IMR-90 (cell line): ENCODE measurements around the gene IFNAR2. TPM values are rescaled to one million over a fixed set of nuclear protein-coding genes. Genes with fewer than 3 reads are reported as not detected.

ENCODE experiments used
- ATAC-seq: fragments of 200-7000 bp; cut with Tn5 transposase; 2 replicates; pipeline ENCODE4 v1.9.1; 2020; ENCODE audit warnings: low read depth, mild to moderate bottlenecking, moderate library complexity
- BruUV-seq: library from RNA; stranded (reverse); fragments of 400-500 nt; replicated peaks from 2 replicates; lab custom pipeline; 2021; lab: Mats Ljungman, UMichigan
- CTCF ChIA-PET: fragments of 300-600 bp; formaldehyde crosslinking; extraction: SDS; loops from one replicate; lab custom pipeline; 2021; ENCODE audit warnings: antibody characterized with exemption; lab: Yijun Ruan, JAX
- POLR2A ChIA-PET: fragments of 300-600 bp; sonication (Branson Sonifier 250); formaldehyde crosslinking; loops from one replicate; lab custom pipeline; 2022; ENCODE audit warnings: antibody characterized with exemption; ENCODE audit not compliant: unreplicated experiment; lab: Charles Lee
- DNase-seq: peaks from one replicate; pipeline ENCODE4 v3.0.0; 2013
- H2AFZ ChIP-seq: replicated peaks from 2 replicates; pipeline ENCODE3; 2013; ENCODE audit warnings: low read length, mild to moderate bottlenecking; ENCODE audit not compliant: poor library complexity
- H2AK5ac ChIP-seq: 2 replicates; pipeline ENCODE4 v1.6.1; 2013; ENCODE audit warnings: low read depth, low read length, inconsistent platforms
- H2AK9ac ChIP-seq: replicated peaks from 2 replicates; pipeline ENCODE3; 2013; ENCODE audit warnings: mild to moderate bottlenecking, low read depth, low read length, moderate library complexity; ENCODE audit not compliant: poor library complexity
- H2BK120ac ChIP-seq: 2 replicates; pipeline ENCODE4 v1.6.1; 2013; ENCODE audit warnings: low read depth, low read length, inconsistent platforms
- H2BK15ac ChIP-seq: 3 replicates; pipeline ENCODE4 v1.6.1; 2013; ENCODE audit warnings: low read depth, low read length, inconsistent platforms
- H2BK20ac ChIP-seq: 2 replicates; pipeline ENCODE4 v1.6.1; 2013; ENCODE audit warnings: low read depth, mild to moderate bottlenecking, inconsistent platforms, low read length, moderate library complexity
- H2BK5ac ChIP-seq: 2 replicates; pipeline ENCODE4 v1.6.1; 2013; ENCODE audit warnings: mild to moderate bottlenecking, low read depth, low read length, inconsistent platforms; ENCODE audit not compliant: poor library complexity, severe bottlenecking
- H3K14ac ChIP-seq: replicated peaks from 2 replicates; pipeline ENCODE4 v1.6.1; 2013; ENCODE audit warnings: low read depth, low read length, inconsistent platforms
- H3K18ac ChIP-seq: 2 replicates; pipeline ENCODE4 v1.6.1; 2013; ENCODE audit warnings: low read depth, low read length, control low read depth
- H3K23ac ChIP-seq: 2 replicates; pipeline ENCODE4 v1.6.1; 2013; ENCODE audit warnings: low read depth, low read length, inconsistent platforms
- H3K27ac ChIP-seq: 2 replicates; pipeline ENCODE4 v1.5.1; 2013; ENCODE audit warnings: mild to moderate bottlenecking, control low read depth, low read length; ENCODE audit not compliant: insufficient read depth
- H3K27me3 ChIP-seq: 2 replicates; pipeline ENCODE4 v1.6.1; 2013; ENCODE audit warnings: low read length; ENCODE audit not compliant: control insufficient read depth, insufficient read depth
- H3K36me3 ChIP-seq: 2 replicates; pipeline ENCODE4 v1.6.1; 2013; ENCODE audit warnings: low read length, mixed read lengths; ENCODE audit not compliant: control insufficient read depth, insufficient read depth
- H3K4ac ChIP-seq: 2 replicates; pipeline ENCODE4 v1.6.1; 2013; ENCODE audit warnings: low read depth, low read length, inconsistent platforms
- H3K4me1 ChIP-seq: 2 replicates; pipeline ENCODE4 v1.6.1; 2013; ENCODE audit warnings: low read length, mixed read lengths; ENCODE audit not compliant: control insufficient read depth, insufficient read depth
- H3K4me2 ChIP-seq: 2 replicates; pipeline ENCODE4 v1.6.1; 2013; ENCODE audit warnings: low read depth, mild to moderate bottlenecking, control low read depth, low read length, moderate library complexity
- H3K4me3 ChIP-seq: 2 replicates; pipeline ENCODE4 v1.5.1; 2013; ENCODE audit warnings: low read depth, mild to moderate bottlenecking, control low read depth, low read length, moderate library complexity; ENCODE audit not compliant: insufficient read depth
- H3K56ac ChIP-seq: 2 replicates; pipeline ENCODE4 v1.6.1; 2013; ENCODE audit warnings: low read length, inconsistent platforms; ENCODE audit not compliant: insufficient read depth; ENCODE audit errors: extremely low read depth
- H3K79me1 ChIP-seq, 2 experiments: 2 replicates each; pipeline ENCODE4 v1.6.1; 2013; ENCODE audit warnings: low read length in 2 of 2, inconsistent platforms in 1 of 2, low read depth in 1 of 2
- H3K9ac ChIP-seq: 2 replicates; pipeline ENCODE4 v1.6.1; 2013; ENCODE audit warnings: low read depth, low read length, control low read depth
- H3K9me1 ChIP-seq: 2 replicates; pipeline ENCODE4 v1.6.1; 2013; ENCODE audit warnings: low read length, inconsistent platforms; ENCODE audit not compliant: insufficient read depth
- H3K9me3 ChIP-seq: 2 replicates; pipeline ENCODE4 v1.6.1; 2013; ENCODE audit warnings: low read length; ENCODE audit not compliant: control insufficient read depth, insufficient read depth
- H4K20me1 ChIP-seq: 2 replicates; pipeline ENCODE4 v1.6.1; 2013; ENCODE audit warnings: low read length, inconsistent platforms; ENCODE audit not compliant: insufficient read depth
- H4K5ac ChIP-seq: 2 replicates; pipeline ENCODE4 v1.6.1; 2013; ENCODE audit warnings: mild to moderate bottlenecking, low read depth, low read length, control low read depth
- H4K8ac ChIP-seq, 2 experiments: 2 replicates each; pipeline ENCODE4 v1.6.1; 2013; ENCODE audit warnings: low read depth in 2 of 2, low read length in 2 of 2, control low read depth in 1 of 2, inconsistent platforms in 1 of 2
- H4K91ac ChIP-seq: 2 replicates; pipeline ENCODE4 v1.6.1; 2013; ENCODE audit warnings: low read depth, low read length, inconsistent platforms; ENCODE audit not compliant: insufficient read depth
- BHLHE40 ChIP-seq: fragments of 150-350 bp; IDR thresholded peaks from 2 replicates; pipeline ENCODE4 v1.6.1; 2016; ENCODE audit warnings: mild to moderate bottlenecking, low read depth, low read length
- FOS ChIP-seq: fragments of 150-350 bp; IDR thresholded peaks from 2 replicates; pipeline ENCODE4 v1.6.1; 2016; ENCODE audit warnings: low read depth, low read length
- MAFK ChIP-seq: IDR thresholded peaks from 2 replicates; pipeline ENCODE4 v1.6.1; 2012; ENCODE audit warnings: low read depth, low read length, improper control_type of control experiment
- MAZ ChIP-seq: IDR thresholded peaks from 2 replicates; pipeline ENCODE4 v1.6.1; 2012; ENCODE audit warnings: low read depth, mild to moderate bottlenecking, low read length, improper control_type of control experiment, moderate library complexity, borderline replicate concordance
- MXI1 ChIP-seq: IDR thresholded peaks from 2 replicates; pipeline ENCODE4 v1.6.1; 2012; ENCODE audit warnings: low read depth, mild to moderate bottlenecking, low read length, moderate library complexity, borderline replicate concordance
- NFE2L2 ChIP-seq: fragments of 150-350 bp; IDR thresholded peaks from 2 replicates; pipeline ENCODE4 v1.6.1; 2016; ENCODE audit warnings: low read depth, mild to moderate bottlenecking, low read length
- RAD21 ChIP-seq: IDR thresholded peaks from 2 replicates; pipeline ENCODE4 v1.6.1; 2012; ENCODE audit warnings: low read length, improper control_type of control experiment
- RFX5 ChIP-seq: IDR thresholded peaks from 2 replicates; pipeline ENCODE4 v1.8.0; 2012; ENCODE audit warnings: low read depth, mild to moderate bottlenecking, low read length, moderate library complexity
- WGBS, 2 experiments: methylation state at CpG; one replicate each; pipeline versions ENCODE4 v1.1.5 to v1.1.7; 2013; ENCODE audit warnings: missing lambda C conversion rate in 2 of 2; ENCODE audit not compliant: insufficient read length in 1 of 2; ENCODE audit errors: extremely low coverage in 2 of 2; 5-methylcytosine and 5-hydroxymethylcytosine counted together
- dilution Hi-C: fragments of 300-500 bp; cut with HindIII; formaldehyde crosslinking; loops from one replicate; pipeline ENCODE4 v1.14.3; 2018; ENCODE audit warnings: low sequenced_read_pairs; ENCODE audit not compliant: unreplicated experiment
- in situ Hi-C: fragments of 300-500 bp; cut with MboI; formaldehyde crosslinking; loops from 3 replicates; pipeline ENCODE4 v1.14.3; 2019; ENCODE audit warnings: low sequenced_read_pairs, inconsistent platforms, mixed read lengths
- intact Hi-C: fragments of 100-400 bp; cut with micrococcal nuclease; formaldehyde crosslinking; loops from 2 replicates; pipeline ENCODE4 v1.10.0; 2022
- polyA plus RNA-seq, 3 experiments: library from polyadenylated mRNA; depleted of rRNA; stranded (reverse); fragments of >200 nt; gene quantifications; 2 replicates each; pipeline ENCODE4 v1.2.3, GENCODE V29; 2012; ENCODE audit warnings: low replicate concordance in 1 of 3
- total RNA-seq: library from RNA; depleted of rRNA; stranded (reverse); fragments of >200 nt; gene quantifications from 2 replicates; pipeline ENCODE4 v1.2.3, GENCODE V29; 2012
- TF ChIP-seq, protein P1 (sequence below): fragments of 150-350 bp; IDR thresholded peaks from 2 replicates; pipeline ENCODE4 v1.6.1; 2016; ENCODE audit warnings: low read depth, mild to moderate bottlenecking, low read length, moderate library complexity, borderline replicate concordance
- TF ChIP-seq, protein P2 (sequence below): conservative IDR thresholded peaks from 2 replicates; pipeline ENCODE4 v1.5.1; 2012; ENCODE audit warnings: mild to moderate bottlenecking, low read depth, low read length, improper control_type of control experiment

The IFNAR2 gene
- total and polyA plus RNA-seq, 2 of the 4 experiments (the other 2 are of a cell fraction) = 6.3 to 13.9 TPM

DNA sequence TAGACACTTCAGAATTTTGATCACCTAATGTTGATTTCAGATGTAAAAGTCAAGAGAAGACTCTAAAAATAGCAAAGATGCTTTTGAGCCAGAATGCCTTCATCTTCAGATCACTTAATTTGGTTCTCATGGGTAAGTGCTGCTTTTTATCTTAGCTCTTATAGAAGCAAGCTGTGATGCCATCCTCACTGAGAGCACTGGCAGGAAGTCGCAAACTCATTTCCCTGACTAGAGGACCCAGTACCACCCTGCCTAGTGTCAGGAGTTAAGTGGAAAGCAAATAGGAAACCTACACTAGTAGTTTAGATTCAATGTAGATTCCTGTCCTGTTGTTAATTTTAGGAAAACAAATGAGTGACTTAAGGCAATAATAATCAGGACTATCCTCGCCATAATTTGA is 12.1 kb downstream of the IFNAR2 start:
- peaks cover 8 to 14% of the 10 kb centered on the region in 2 experiments; a peak in 3 of 4 replicates for H3K79me1 ChIP-seq
- dilution Hi-C loops (no loop called here), intact Hi-C loops (no loop called here), in situ Hi-C loops (no loop called here)
- H2AFZ ChIP-seq = no peak overlapping the region
- H2AK5ac ChIP-seq = no peak overlapping the region
- H3K27ac ChIP-seq = no peak overlapping the region
- no peak overlapping the region for H3K18ac ChIP-seq
- WGBS, 2 experiments = no CpG with 5 or more reads among the region's 2 CpGs
- no peak overlapping the region for H3K4me3 ChIP-seq
- H2BK120ac ChIP-seq = no peak overlapping the region
- BruUV-seq = no TSS peak
- H3K36me3 ChIP-seq = peaks cover 17% of the 10 kb centered on the region
- no peak overlapping the region for H3K4ac ChIP-seq
- TF ChIP-seq RAD21 (no peak), MAFK (no peak), NFE2L2 (no peak), RFX5 (no peak), MAZ (no peak), BHLHE40 (no peak), FOS (no peak), MXI1 (no peak)
- TF ChIP-seq, protein P1, sequence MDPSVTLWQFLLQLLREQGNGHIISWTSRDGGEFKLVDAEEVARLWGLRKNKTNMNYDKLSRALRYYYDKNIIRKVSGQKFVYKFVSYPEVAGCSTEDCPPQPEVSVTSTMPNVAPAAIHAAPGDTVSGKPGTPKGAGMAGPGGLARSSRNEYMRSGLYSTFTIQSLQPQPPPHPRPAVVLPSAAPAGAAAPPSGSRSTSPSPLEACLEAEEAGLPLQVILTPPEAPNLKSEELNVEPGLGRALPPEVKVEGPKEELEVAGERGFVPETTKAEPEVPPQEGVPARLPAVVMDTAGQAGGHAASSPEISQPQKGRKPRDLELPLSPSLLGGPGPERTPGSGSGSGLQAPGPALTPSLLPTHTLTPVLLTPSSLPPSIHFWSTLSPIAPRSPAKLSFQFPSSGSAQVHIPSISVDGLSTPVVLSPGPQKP = no peak
- TF ChIP-seq, protein P2, sequence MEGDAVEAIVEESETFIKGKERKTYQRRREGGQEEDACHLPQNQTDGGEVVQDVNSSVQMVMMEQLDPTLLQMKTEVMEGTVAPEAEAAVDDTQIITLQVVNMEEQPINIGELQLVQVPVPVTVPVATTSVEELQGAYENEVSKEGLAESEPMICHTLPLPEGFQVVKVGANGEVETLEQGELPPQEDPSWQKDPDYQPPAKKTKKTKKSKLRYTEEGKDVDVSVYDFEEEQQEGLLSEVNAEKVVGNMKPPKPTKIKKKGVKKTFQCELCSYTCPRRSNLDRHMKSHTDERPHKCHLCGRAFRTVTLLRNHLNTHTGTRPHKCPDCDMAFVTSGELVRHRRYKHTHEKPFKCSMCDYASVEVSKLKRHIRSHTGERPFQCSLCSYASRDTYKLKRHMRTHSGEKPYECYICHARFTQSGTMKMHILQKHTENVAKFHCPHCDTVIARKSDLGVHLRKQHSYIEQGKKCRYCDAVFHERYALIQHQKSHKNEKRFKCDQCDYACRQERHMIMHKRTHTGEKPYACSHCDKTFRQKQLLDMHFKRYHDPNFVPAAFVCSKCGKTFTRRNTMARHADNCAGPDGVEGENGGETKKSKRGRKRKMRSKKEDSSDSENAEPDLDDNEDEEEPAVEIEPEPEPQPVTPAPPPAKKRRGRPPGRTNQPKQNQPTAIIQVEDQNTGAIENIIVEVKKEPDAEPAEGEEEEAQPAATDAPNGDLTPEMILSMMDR = no peak
- H3K4me1 ChIP-seq = peaks cover 4% of the 10 kb centered on the region
- no peak overlapping the region for H3K4me2 ChIP-seq
- H2BK5ac ChIP-seq = no peak overlapping the region
- H2AK9ac ChIP-seq = no peak overlapping the region
- no peaks in the 10 kb centered on the region for H3K9me3 ChIP-seq
- H4K8ac ChIP-seq = no peak overlapping the region
- ATAC-seq (no peak), DNase-seq (no peak)
- 0 out of 2 replicates have a peak, but pooled peaks cover 2% of the 10 kb centered on the region for H3K9me1 ChIP-seq
- H2BK15ac ChIP-seq = no peak overlapping the region
- CTCF ChIA-PET = no interaction called here
- POLR2A ChIA-PET = interaction anchor here (0.6 kb wide), 1 partner anchor 7 kb away, joined by 3 read pairs; no protein-coding TSS in a partner anchor
- H2BK20ac ChIP-seq = no peak overlapping the region
- H3K23ac ChIP-seq = no peak overlapping the region
- no peak overlapping the region for H3K14ac ChIP-seq
- no peaks in the 10 kb centered on the region for H3K27me3 ChIP-seq
- H3K56ac ChIP-seq = no peak overlapping the region
- no peak overlapping the region for H3K9ac ChIP-seq
- H4K20me1 ChIP-seq = 0 out of 2 replicates have a peak, but pooled peaks cover 2% of the 10 kb centered on the region
- no peak overlapping the region for H4K91ac ChIP-seq
- H4K5ac ChIP-seq = no peak overlapping the region
